GM19023 (cell line): ENCODE results near the gene BMPER.

Experiments used
- ATAC-seq: cut with Tn5 transposase; IDR thresholded peaks from one replicate; pipeline ENCODE4 v1.9.1; 2021; ENCODE audit warnings: mild to moderate bottlenecking, moderate library complexity; ENCODE audit not compliant: unreplicated experiment

Gene BMPER

GRCh38 chr7:34016876-34017275 is 111.5 kb downstream of the BMPER start:
- ATAC-seq: no peak

DNA sequence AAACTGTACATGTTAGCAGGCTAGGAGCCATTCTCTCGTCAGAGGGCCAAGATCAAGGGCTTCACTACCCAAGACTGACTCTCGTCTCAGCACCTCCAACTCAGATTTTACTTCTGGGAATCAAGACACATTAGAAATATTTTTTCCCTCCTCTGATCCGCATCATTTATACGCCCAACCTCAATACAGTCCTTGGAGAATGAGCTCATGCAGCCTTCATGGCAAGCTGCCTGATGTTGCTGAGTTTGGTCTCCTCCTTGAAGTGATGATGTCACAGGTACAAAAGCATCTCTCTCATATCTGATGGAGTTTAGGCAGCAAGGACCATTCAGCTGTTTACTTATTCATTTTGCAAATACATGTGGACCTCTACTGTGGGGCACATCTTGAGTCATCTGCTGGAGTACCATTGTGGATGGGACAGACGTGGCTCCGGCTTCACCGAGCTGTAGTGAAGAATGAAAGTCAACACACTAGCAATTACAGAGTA is 114.0 kb downstream of the BMPER start:
- no peak for ATAC-seq

DNA sequence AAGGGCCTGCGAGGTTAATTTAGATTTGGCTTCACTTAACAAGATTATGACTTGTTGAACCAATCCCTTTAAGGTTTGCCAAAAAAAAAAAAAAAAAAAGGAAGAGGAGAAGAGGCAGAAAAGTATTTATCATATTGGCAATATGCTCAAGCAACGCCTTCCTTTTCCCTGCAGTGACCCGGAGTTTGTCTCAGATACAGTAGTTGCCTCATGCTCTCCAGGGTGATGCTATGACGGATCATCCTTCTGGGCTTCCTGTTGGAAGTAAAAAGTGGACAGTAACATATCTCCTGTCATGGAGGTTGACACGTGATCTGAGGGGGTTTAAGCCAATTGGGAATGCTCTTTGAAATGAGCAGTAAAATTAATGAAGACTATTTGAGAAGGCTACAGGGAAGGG is 117.3 kb downstream of the BMPER start:
- no peak for ATAC-seq

GRCh38 chr7:34025600-34025999 is 120.3 kb downstream of the BMPER start:
- ATAC-seq: no peak

DNA sequence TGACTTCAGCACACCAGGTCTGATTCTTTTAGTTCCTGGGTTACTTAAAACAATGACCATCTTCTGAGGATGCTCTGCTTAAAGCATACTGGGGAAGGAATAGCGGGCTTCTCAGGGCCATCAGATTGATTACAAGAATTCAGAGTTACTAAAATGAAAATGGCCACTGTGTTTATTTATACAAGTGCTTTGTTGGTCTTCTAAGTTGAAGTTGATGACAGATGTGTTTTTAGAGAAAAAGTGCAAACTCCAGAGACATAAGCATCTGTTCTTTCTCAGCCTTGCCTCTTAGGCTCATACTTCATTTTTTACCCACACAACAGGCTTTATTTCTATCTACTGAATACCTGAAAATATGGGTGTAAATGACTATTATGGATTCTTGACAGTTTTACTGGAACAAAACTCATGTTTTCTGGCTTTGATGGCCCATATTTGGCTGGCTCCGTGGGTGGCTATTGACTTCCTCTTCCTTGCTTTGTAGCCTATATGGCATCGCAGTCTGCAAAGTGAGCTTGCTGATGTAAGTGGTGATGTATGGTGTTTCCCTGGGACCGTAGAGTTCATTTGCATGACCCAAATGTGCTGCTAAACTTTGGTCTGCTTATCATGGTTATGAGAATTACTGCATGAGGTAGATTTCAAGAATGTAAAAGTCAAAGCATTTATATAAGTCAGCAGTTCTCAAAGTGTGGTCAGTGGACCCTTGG is 121.3 kb downstream of the BMPER start:
- ATAC-seq: no peak

- ATAC-seq: no peak
These were observed 125.8 kb downstream of the BMPER start for GRCh38 chr7:34031156-34031555.

- no peak for ATAC-seq
These were observed 129.4 kb downstream of the BMPER start for GRCh38 chr7:34034728-34035127.

DNA sequence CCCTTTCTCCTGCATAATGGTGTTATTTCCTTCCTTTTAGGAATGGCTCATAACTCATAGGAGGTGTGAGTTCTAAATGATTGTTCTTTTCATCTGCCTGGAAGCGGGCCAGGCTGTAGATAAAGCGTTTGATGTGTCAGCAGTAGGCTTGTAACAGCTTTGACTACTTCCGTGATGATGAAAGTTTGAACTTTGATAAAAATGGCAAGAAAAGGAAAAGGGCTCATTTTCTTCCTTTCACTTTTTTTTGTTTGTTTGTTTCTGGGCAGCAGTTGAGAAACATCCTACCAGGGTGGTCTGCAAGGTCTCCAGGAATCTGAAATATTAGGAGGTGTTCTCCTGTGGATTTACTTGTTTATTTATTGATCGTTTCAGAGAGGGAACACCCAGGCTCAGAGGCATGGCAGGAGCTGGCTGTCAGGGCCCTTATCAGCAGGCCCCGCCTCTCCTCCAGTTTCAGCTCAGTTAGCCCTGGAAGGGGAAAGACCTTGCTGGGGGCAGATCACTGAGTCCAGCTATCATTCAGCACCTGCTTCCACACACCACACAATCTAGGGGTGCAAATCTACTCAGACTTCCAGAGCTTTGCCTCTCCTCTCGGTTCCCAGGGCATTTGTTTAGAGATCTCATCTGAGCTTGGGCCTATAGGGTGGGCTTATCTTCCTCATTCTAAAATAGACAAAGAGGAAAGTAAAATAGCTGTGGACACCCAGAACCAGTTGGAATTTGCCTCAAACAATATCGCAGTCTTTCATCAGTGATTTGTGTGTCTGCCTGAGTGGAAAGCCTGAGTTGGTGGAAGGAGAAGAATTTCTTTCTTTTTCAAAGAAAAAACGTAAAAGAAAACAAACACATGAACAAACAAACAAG is 130.9 kb downstream of the BMPER start:
- ATAC-seq: no peak

DNA sequence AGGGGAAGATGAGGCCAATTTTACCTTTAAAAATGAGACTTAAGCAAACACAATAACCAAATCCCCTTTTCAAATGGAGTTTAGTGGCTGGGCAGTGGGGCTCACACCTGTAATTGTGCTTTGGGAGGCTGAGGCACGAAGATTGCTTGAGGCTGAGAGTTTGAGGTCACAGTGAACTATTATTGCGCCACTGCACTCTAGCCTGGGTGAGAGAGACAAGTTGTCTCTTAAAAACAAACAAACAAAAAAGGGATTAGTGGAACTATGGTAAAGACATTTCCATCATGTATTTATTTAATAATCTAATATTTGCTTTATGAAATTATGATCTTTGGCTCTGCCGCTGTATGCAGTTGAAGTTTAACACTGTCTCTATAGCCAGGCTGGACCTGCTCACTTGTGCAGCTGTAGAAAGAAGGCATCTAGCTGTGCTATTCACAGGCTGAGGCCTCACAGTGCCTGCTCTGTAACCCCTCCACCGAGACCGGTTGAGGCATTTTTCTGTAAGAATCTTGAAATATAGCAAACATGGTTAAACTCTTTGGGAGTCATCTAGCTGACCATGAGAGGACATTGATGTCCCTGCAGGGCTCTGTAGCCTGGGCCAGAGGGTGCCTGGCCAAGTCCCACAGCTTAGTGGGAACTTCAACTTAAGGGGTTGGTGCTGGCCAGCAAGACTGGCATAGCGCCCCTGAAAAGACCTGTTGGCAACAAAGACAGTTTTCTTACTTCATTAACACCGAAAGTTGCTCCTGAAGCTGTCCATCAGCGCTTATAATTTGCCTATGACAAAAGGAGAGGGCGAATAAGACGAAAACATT is 131.8 kb downstream of the BMPER start:
- no peak for ATAC-seq

DNA sequence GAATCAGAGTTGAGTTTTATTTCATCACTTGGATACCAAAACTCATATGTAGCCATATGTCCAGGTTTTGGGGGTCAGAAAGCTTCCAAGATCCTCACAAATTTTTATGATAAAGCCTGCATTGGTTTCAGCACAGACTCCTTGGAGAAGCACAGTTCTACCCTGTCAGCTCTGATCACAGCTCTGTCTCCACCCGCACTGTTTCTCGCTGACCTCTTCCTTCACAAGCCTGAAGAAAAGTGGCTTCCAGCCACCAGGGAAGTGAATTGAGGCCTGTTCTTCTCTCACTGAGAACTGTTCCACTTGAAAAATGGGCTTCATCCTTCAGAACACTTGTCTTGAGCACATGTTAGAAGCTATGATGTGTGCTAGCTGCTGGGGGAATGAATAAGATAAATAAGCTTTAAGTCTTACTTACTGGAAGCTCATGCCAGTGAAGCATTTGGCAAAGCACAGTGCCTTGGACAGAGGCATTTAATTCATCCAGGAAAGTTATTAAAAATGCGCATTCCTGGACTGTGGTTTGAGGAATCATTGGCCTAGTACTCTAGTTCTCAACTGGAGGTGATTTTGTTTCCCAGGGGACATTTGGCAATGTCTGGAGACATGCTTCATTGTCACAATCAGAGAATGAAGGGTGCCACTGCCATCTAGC is 133.6 kb downstream of the BMPER start:
- ATAC-seq: no peak

GRCh38 chr7:34041707-34042106 is 136.4 kb downstream of the BMPER start:
- no peak for ATAC-seq

- no peak for ATAC-seq
These were observed 137.1 kb downstream of the BMPER start for GRCh38 chr7:34042406-34042805.

DNA sequence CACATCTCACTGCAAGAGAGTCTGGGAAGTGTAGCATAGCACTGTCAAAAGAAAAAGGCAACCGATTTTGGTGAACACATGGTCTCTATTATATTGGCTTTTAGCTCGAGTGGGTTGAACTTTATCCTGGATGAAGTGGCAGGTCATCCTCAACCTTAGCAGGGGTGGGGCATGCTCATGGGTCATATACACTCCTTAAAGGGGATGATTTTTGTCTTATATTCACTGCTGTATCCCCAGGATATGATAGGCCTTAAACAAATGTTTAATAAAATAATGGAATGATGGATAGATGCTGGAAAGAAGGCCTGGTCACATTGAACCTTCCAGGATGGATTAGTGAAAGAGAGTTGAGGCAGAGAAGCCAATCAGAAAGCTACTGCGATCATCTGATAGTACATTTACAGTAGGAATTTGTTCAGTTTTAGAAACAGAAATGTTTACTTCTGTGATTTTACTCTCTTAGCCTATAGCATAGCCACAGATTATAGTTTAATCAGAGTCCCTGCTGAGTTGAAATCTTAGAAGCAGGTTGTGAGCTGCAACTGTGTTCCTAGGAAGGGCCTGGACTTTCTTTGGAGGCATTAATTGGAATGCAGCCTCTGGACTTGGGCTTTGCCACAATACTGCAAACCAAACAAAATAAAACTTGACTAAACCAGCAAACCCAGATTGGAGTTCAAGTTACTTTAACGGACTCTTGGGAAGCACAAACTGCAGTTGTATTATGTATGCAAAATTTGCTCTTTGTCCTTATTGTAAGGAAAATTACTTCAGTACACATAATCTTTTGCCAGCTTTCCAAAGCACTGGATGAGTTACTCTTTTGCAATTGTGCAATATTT is 138.3 kb downstream of the BMPER start:
- no peak for ATAC-seq

DNA sequence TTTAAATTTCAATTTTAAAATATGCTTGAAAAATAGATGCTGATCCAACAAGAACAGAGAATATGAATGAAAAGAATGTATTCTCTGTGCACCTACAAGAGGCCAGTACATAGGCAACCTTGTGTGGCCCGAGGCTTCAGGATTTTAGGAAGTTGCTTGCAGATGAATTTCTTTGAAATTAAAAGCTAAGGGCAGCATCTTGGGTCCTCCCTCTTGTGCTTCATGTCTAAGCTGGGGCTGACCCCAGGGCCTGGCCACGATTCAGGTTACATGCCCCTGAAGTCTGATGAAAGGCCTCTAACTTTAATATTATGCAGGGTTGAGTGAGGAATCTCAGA is 138.9 kb downstream of the BMPER start:
- ATAC-seq: no peak

- no peak for ATAC-seq
These were observed 139.5 kb downstream of the BMPER start for GRCh38 chr7:34044734-34045353.

GRCh38 chr7:34048445-34048844 is 143.1 kb downstream of the BMPER start:
- no peak for ATAC-seq

GRCh38 chr7:34054075-34054474 is 148.7 kb downstream of the BMPER start:
- no peak for ATAC-seq

DNA sequence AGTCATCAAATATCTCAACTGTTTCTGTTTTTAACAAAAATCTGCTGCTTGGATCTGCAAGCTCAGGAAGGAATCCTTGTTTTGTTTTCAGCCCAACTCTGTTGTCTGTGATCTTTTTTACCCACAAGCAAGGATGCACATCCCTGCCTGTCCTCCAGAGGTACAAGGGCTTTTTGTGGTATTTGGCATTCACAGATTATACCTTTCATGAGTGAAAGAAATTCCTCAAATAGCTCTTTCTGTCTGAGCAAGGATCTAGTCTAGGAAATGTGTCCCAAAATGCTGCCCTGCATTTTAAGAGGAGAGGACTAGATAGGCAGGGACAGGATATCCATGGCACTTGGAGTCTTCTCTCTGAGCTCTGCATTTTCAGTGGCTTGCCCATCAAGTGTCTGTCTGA is 151.8 kb downstream of the BMPER start:
- ATAC-seq: no peak

DNA sequence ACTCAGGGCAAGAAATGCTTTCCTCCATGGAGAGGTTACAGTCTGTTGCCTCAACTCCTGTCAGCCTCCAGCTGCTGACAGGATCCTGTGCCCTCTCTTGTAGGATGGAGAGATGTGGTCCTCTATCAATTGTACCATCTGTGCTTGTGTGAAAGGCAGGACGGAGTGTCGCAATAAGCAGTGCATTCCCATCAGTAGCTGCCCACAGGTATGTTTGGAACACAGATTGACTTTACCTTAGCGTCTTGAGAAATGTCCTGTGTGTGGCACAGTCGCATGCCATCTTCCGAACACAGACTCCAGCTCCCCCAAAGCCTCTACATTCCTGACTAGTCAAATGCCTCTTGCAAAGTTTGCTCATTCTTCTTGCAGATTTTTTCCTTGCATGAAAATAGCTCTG is 152.6 kb downstream of the BMPER start:
- no peak for ATAC-seq

DNA sequence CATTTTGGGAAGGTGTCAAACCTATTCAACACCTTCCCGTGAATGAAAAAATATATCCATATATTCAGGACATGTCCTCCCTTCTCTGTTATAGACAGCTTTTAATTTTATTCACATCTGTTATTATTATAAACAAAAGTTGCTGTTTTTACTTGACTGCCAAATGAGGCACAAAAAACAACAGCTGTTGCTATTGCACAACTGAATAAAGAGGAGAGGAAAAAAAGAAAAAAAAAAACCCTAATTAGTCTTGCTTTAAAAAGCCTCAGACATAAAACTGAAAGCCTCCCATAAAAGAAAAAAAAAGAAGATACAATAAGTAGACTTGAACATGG is 153.4 kb downstream of the BMPER start:
- ATAC-seq: no peak
